Measurements from ENCODE around the gene TMEM234. TPM values are rescaled to one million over a fixed set of nuclear protein-coding genes. Genes with fewer than 3 reads are reported as not detected.

Gene TMEM234
- total RNA-seq, 6 experiments from 2014 or later: 18.5 to 23.7 (median 20.3) TPM

- TF ChIP-seq CTCF (IDR thresholded peaks at IDR 0.05): no peak
- Mint-ChIP-seq H3K4me1 (ENCODE audit: low read depth) (peaks cover 58% of the 10 kb centered on the region), H3K27ac (peak overlapping the region; percentile 95), H3K36me3 (ENCODE audit: low read depth) (peaks cover 46% of the 10 kb centered on the region), H3K27me3 (ENCODE audit: insufficient read depth) (peaks cover 10% of the 10 kb centered on the region), H3K4me3 (peak overlapping the region; percentile 97), H3K9me3 (no peaks in the 10 kb centered on the region)
- no peak for DNase-seq
Measured at GRCh38 chr1:32181563-32181962, 40.6 kb downstream of the TMEM234 start.

- H3K4me1 Mint-ChIP-seq (ENCODE audit: low read depth): peaks cover 53% of the 10 kb centered on the region
- H3K27me3 Mint-ChIP-seq (ENCODE audit: insufficient read depth): peaks cover 10% of the 10 kb centered on the region
- no peak for TF ChIP-seq CTCF (IDR thresholded peaks at IDR 0.05)
- no peaks in the 10 kb centered on the region for H3K9me3 Mint-ChIP-seq
- H3K27ac Mint-ChIP-seq: peak overlapping the region; percentile 95
- DNase-seq: no peak
- peaks cover 41% of the 10 kb centered on the region for H3K36me3 Mint-ChIP-seq (ENCODE audit: low read depth)
- H3K4me3 Mint-ChIP-seq: peak overlapping the region; percentile 97
Measured at GRCh38 chr1:32181065-32181464, 41.1 kb downstream of the TMEM234 start.

- peak; percentile 47 for DNase-seq
- H3K4me1 Mint-ChIP-seq (ENCODE audit: low read depth): peaks cover 49% of the 10 kb centered on the region
- peaks cover 39% of the 10 kb centered on the region for H3K36me3 Mint-ChIP-seq (ENCODE audit: low read depth)
- H3K9me3 Mint-ChIP-seq: no peaks in the 10 kb centered on the region
- 0 out of 2 replicates have a peak, but pooled peaks have one; percentile 4 for TF ChIP-seq CTCF (IDR thresholded peaks at IDR 0.05)
- peak overlapping the region; percentile 97 for H3K4me3 Mint-ChIP-seq
- H3K27ac Mint-ChIP-seq: peak overlapping the region; percentile 95
- H3K27me3 Mint-ChIP-seq (ENCODE audit: insufficient read depth): peaks cover 10% of the 10 kb centered on the region
Measured at GRCh38 chr1:32180186-32181060, 41.7 kb downstream of the TMEM234 start.

- peak within 1 kb of the TSS; percentile 97 for H3K4me3 Mint-ChIP-seq
- H3K27me3 Mint-ChIP-seq (ENCODE audit: insufficient read depth): peaks cover 10% of the 10 kb centered on the region
- H3K36me3 Mint-ChIP-seq (ENCODE audit: low read depth): peaks cover 33% of the 10 kb centered on the region
- peaks cover 43% of the 10 kb centered on the region for H3K4me1 Mint-ChIP-seq (ENCODE audit: low read depth)
- H3K27ac Mint-ChIP-seq: peak within 1 kb of the TSS; percentile 95
- TF ChIP-seq CTCF (IDR thresholded peaks at IDR 0.05): peak; percentile 56
- no peaks in the 10 kb centered on the region for H3K9me3 Mint-ChIP-seq
- peak; percentile 89 for DNase-seq
Measured at GRCh38 chr1:32179443-32180185, 42.5 kb downstream of the TMEM234 start, which contains the start of gene TXLNA. TXLNA (plus strand) TSS chr1:32179675; CDS start chr1:32180346, 671 bp downstream.

GRCh38 chr1:32179193-32179442 is 43.0 kb downstream of the TMEM234 start:
- Mint-ChIP-seq H3K27me3 (ENCODE audit: insufficient read depth) (peaks cover 10% of the 10 kb centered on the region), H3K4me3 (peak overlapping the region; percentile 97), H3K9me3 (no peaks in the 10 kb centered on the region), H3K27ac (peak overlapping the region; percentile 95), H3K36me3 (ENCODE audit: low read depth) (peaks cover 33% of the 10 kb centered on the region), H3K4me1 (ENCODE audit: low read depth) (peaks cover 38% of the 10 kb centered on the region)
- TF ChIP-seq CTCF (IDR thresholded peaks at IDR 0.05): no peak
- DNase-seq: no peak

Data from HFFc6 (cell line).